RWPE2 (cell line): ENCODE measurements around the gene TFDP2.

Source experiments
- ATAC-seq: fragments of 200-7000 bp; cut with Tn5 transposase; 3 replicates; pipeline ENCODE4 v1.9.1; 2021; ENCODE audit warnings: low read depth
- DNase-seq: peaks from one replicate; pipeline ENCODE4 v3.0.0-alpha.2; 2020; ENCODE audit warnings: low spot score
- H3K27ac ChIP-seq: fragments of 450-650 bp; 2 replicates; pipeline ENCODE4 v1.5.1; 2017; ENCODE audit warnings: mild to moderate bottlenecking; ENCODE audit not compliant: poor library complexity, severe bottlenecking
- H3K27me3 ChIP-seq: fragments of 250-450 bp; sonication (Bioruptor Pico); 2 replicates; pipeline ENCODE4 v1.5.1; 2021; ENCODE audit warnings: mild to moderate bottlenecking, moderate library complexity; ENCODE audit not compliant: insufficient read depth, poor library complexity, severe bottlenecking
- H3K36me3 ChIP-seq: fragments of 250-450 bp; sonication (Bioruptor Pico); 2 replicates; pipeline ENCODE4 v1.5.1; 2020; ENCODE audit warnings: low read depth, mild to moderate bottlenecking, moderate library complexity
- H3K4me1 ChIP-seq: fragments of 250-450 bp; sonication (Bioruptor Pico); 2 replicates; pipeline ENCODE4 v1.5.1; 2021; ENCODE audit warnings: mild to moderate bottlenecking, moderate library complexity; ENCODE audit not compliant: insufficient read depth, poor library complexity, severe bottlenecking
- H3K4me3 ChIP-seq: fragments of 250-450 bp; sonication (Bioruptor Pico); 2 replicates; pipeline ENCODE4 v1.5.1; 2021; ENCODE audit warnings: mild to moderate bottlenecking, moderate library complexity; ENCODE audit not compliant: severe bottlenecking
- H3K9me3 ChIP-seq: fragments of 250-450 bp; sonication (Bioruptor Pico); 2 replicates; pipeline ENCODE4 v1.5.1; 2021; ENCODE audit warnings: mild to moderate bottlenecking, moderate library complexity; ENCODE audit not compliant: severe bottlenecking
- CTCF ChIP-seq: fragments of 450-650 bp; IDR thresholded peaks from one replicate; pipeline ENCODE4 v1.5.1; 2017; ENCODE audit warnings: mild to moderate bottlenecking, moderate library complexity; ENCODE audit not compliant: poor library complexity, severe bottlenecking

Gene TFDP2

GRCh38 chr3:142004025-142004424, 145.3 kb downstream of the TFDP2 start:
- Histone ChIP-seq H3K4me1 (no peaks in the 10 kb centered on the region), H3K9me3 (no peaks in the 10 kb centered on the region), H3K27ac (no peak overlapping the region), H3K4me3 (no peak overlapping the region), H3K27me3 (no peaks in the 10 kb centered on the region), H3K36me3 (no peaks in the 10 kb centered on the region)
- TF ChIP-seq CTCF: no peak
- ATAC-seq: no peak
- DNase-seq: no peak

- Histone ChIP-seq H3K36me3 (no peaks in the 10 kb centered on the region), H3K27me3 (no peaks in the 10 kb centered on the region), H3K27ac (no peak overlapping the region), H3K4me1 (no peaks in the 10 kb centered on the region), H3K9me3 (no peaks in the 10 kb centered on the region), H3K4me3 (no peak overlapping the region)
- ATAC-seq (no peak), DNase-seq (no peak)
- TF ChIP-seq CTCF: no peak
Measured at GRCh38 chr3:142003291-142003690, 146.1 kb downstream of the TFDP2 start.

- ATAC-seq: no peak
- Histone ChIP-seq H3K9me3 (no peaks in the 10 kb centered on the region), H3K36me3 (no peaks in the 10 kb centered on the region), H3K27me3 (no peaks in the 10 kb centered on the region), H3K4me1 (no peaks in the 10 kb centered on the region), H3K27ac (no peak overlapping the region), H3K4me3 (no peak overlapping the region)
- TF ChIP-seq CTCF: no peak
- DNase-seq: no peak
Measured at GRCh38 chr3:142000325-142000870, 148.9 kb downstream of the TFDP2 start.

- Histone ChIP-seq H3K36me3 (no peaks in the 10 kb centered on the region; the same call in 1 of the 2 replicates), H3K27ac (no peak overlapping the region), H3K4me3 (no peak overlapping the region), H3K9me3 (no peaks in the 10 kb centered on the region), H3K4me1 (no peaks in the 10 kb centered on the region), H3K27me3 (no peaks in the 10 kb centered on the region)
- ATAC-seq (no peak), DNase-seq (no peak)
- peak; percentile 78 for TF ChIP-seq CTCF
Measured at GRCh38 chr3:141998669-141999290, 150.6 kb downstream of the TFDP2 start.

GRCh38 chr3:141996437-141996836, 152.9 kb downstream of the TFDP2 start:
- Histone ChIP-seq H3K27ac (no peak overlapping the region), H3K9me3 (no peaks in the 10 kb centered on the region), H3K4me1 (no peaks in the 10 kb centered on the region), H3K4me3 (no peak overlapping the region), H3K27me3 (no peaks in the 10 kb centered on the region), H3K36me3 (no peaks in the 10 kb centered on the region; the same call in 1 of the 2 replicates)
- ATAC-seq (0 out of 3 replicates have a peak, but pooled peaks have one; percentile 21), DNase-seq (no peak)
- no peak for TF ChIP-seq CTCF
